DOHH2 (cell line): ENCODE results near the gene ADK.

Experiments
- H3F3A ChIP-seq: fragments of 200-600 bp; sonication (generic), shearing (Covaris generic); 2 replicates; pipeline ENCODE4 v1.6.0; 2016; ENCODE audit warnings: antibody characterized with exemption, mild to moderate bottlenecking; ENCODE audit not compliant: control insufficient read depth, insufficient read depth
- H3K27ac ChIP-seq: fragments of 200-600 bp; sonication (generic); 2 replicates; pipeline ENCODE4 v1.5.1; 2014; ENCODE audit warnings: low read depth, mild to moderate bottlenecking, low read length, moderate library complexity
- H3K27me3 ChIP-seq: fragments of 200-600 bp; sonication (generic); 2 replicates; pipeline ENCODE4 v1.6.1; 2014; ENCODE audit warnings: mild to moderate bottlenecking, low read length, mixed read lengths; ENCODE audit not compliant: control insufficient read depth
- H3K36me3 ChIP-seq: fragments of 200-600 bp; sonication (generic); 2 replicates; pipeline ENCODE4 v1.6.1; 2014; ENCODE audit warnings: mild to moderate bottlenecking, low read length, moderate library complexity, mixed read lengths; ENCODE audit not compliant: control insufficient read depth
- H3K4me1 ChIP-seq: fragments of 200-600 bp; sonication (generic); 2 replicates; pipeline ENCODE4 v1.6.1; 2014; ENCODE audit warnings: mild to moderate bottlenecking, low read length, mixed read lengths; ENCODE audit not compliant: control insufficient read depth
- H3K4me2 ChIP-seq: fragments of 200-600 bp; sonication (generic); 2 replicates; pipeline ENCODE4 v1.6.0; 2014; ENCODE audit warnings: mild to moderate bottlenecking, low read length, moderate library complexity
- H3K4me3 ChIP-seq: fragments of 200-600 bp; sonication (generic); 2 replicates; pipeline ENCODE4 v1.5.1; 2014; ENCODE audit warnings: mild to moderate bottlenecking, low read length, mixed read lengths
- H3K79me2 ChIP-seq: fragments of 200-600 bp; sonication (generic); 2 replicates; pipeline ENCODE4 v1.6.1; 2014; ENCODE audit warnings: mild to moderate bottlenecking, low read length, mixed read lengths; ENCODE audit not compliant: control insufficient read depth
- H3K9me2 ChIP-seq: fragments of 200-600 bp; sonication (generic); replicated peaks from 2 replicates; pipeline ENCODE4 v1.6.1; 2014; ENCODE audit warnings: mild to moderate bottlenecking, low read length, mixed read lengths; ENCODE audit not compliant: control insufficient read depth
- H3K9me3 ChIP-seq: fragments of 200-600 bp; sonication (generic); 2 replicates; pipeline ENCODE4 v1.6.1; 2014; ENCODE audit warnings: antibody characterized with exemption, low read length, mixed read lengths; ENCODE audit not compliant: control insufficient read depth, insufficient read depth
- H4K20me1 ChIP-seq: fragments of 200-600 bp; sonication (generic); 2 replicates; pipeline ENCODE4 v1.6.0; 2014; ENCODE audit warnings: low read depth, mild to moderate bottlenecking, antibody characterized with exemption, low read length, moderate library complexity; ENCODE audit not compliant: control insufficient read depth, insufficient read depth
- EZH2phosphoT487 ChIP-seq: fragments of 200-600 bp; sonication (generic); IDR thresholded peaks from 2 replicates; pipeline ENCODE4 v1.6.1; 2017; ENCODE audit warnings: borderline replicate concordance, mild to moderate bottlenecking, antibody characterized with exemption, low read length, moderate library complexity, mixed read lengths
- TF ChIP-seq, protein P1 (sequence below): fragments of 200-600 bp; sonication (generic); IDR thresholded peaks from one replicate; pipeline ENCODE4 v1.5.1; 2014; ENCODE audit warnings: antibody characterized with exemption, mild to moderate bottlenecking, low read depth, low read length; ENCODE audit not compliant: poor library complexity, severe bottlenecking

Gene ADK

DNA sequence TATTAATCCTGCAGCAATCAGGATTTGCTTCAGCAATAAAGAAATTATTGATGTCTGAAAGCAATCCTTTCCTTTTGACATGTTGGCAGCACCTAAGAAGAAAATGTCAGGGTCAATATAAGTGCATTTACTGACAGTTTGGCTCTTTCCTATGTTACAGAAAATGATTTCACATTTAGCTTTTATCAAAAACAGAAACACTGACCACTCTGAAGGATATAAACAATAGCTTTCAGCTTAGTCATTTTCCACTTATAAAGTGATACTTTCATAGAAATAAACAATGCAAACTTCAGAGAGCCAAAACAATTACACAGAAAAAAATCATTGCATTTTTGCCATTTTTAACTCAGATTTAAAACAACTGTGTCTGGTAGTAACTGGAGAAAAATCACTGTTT lies 349.8 kb downstream of the ADK start:
- no peaks in the 10 kb centered on the region for H4K20me1 ChIP-seq
- no peak overlapping the region for H3K4me3 ChIP-seq
- no peaks in the 10 kb centered on the region for H3K9me3 ChIP-seq
- H3F3A ChIP-seq, result no peaks in the 10 kb centered on the region
- no peak for TF ChIP-seq EZH2phosphoT487
- TF ChIP-seq, protein P1, sequence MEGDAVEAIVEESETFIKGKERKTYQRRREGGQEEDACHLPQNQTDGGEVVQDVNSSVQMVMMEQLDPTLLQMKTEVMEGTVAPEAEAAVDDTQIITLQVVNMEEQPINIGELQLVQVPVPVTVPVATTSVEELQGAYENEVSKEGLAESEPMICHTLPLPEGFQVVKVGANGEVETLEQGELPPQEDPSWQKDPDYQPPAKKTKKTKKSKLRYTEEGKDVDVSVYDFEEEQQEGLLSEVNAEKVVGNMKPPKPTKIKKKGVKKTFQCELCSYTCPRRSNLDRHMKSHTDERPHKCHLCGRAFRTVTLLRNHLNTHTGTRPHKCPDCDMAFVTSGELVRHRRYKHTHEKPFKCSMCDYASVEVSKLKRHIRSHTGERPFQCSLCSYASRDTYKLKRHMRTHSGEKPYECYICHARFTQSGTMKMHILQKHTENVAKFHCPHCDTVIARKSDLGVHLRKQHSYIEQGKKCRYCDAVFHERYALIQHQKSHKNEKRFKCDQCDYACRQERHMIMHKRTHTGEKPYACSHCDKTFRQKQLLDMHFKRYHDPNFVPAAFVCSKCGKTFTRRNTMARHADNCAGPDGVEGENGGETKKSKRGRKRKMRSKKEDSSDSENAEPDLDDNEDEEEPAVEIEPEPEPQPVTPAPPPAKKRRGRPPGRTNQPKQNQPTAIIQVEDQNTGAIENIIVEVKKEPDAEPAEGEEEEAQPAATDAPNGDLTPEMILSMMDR, result no peak
- H3K9me2 ChIP-seq, result no peaks in the 10 kb centered on the region
- H3K79me2 ChIP-seq, result no peaks in the 10 kb centered on the region
- no peak overlapping the region for H3K4me2 ChIP-seq
- H3K27me3 ChIP-seq, result no peaks in the 10 kb centered on the region
- H3K27ac ChIP-seq, result no peak overlapping the region
- H3K4me1 ChIP-seq, result peaks cover 5% of the 10 kb centered on the region; the same call in 1 of the 2 replicates
- H3K36me3 ChIP-seq, result no peaks in the 10 kb centered on the region

DNA sequence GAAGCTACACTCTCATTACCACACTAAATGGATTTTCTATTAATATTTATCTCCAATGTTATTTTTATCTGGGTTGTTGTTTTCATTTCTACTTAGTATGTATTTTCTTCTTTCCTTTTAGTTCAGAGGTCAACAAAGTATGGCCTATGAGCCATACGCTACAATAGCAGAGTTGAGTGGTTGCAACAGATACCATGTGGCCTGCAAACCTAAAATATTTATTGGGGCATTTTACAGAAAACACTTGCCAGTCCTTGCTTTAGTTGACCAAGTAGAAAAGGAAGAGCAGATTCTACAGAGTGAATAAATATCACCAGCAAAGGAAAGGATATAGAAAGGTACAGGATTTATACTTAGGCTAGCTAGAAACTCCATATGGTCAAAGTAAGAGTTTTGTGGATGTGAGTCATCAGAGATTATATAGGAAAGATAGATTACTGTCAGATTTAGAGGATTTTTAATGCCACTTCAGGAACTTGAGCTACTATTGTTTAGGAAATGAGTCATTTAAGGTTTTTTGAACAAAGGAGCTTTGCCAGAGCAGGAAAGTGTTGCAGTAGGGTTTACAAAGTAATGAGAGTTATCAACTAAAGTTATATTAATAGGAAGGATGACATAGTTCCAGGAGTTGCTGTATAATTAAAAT lies 352.1 kb downstream of the ADK start:
- no peak for TF ChIP-seq EZH2phosphoT487
- TF ChIP-seq, protein P1, result no peak
- Histone ChIP-seq H3K27ac (no peak overlapping the region), H3K9me2 (no peaks in the 10 kb centered on the region), H3K79me2 (no peaks in the 10 kb centered on the region), H3K4me2 (no peak overlapping the region), H4K20me1 (no peaks in the 10 kb centered on the region), H3K4me3 (no peak overlapping the region), H3K27me3 (no peaks in the 10 kb centered on the region), H3K36me3 (no peaks in the 10 kb centered on the region; the same call in 1 of the 2 replicates), H3F3A (no peaks in the 10 kb centered on the region), H3K9me3 (no peaks in the 10 kb centered on the region), H3K4me1 (peaks cover 5% of the 10 kb centered on the region; the same call in 1 of the 2 replicates)

GRCh38 chr10:74507951-74508350 lies 356.9 kb downstream of the ADK start:
- no peaks in the 10 kb centered on the region for H3K79me2 ChIP-seq
- no peaks in the 10 kb centered on the region; the same call in 1 of the 2 replicates for H3K36me3 ChIP-seq
- H3K27me3 ChIP-seq, result no peaks in the 10 kb centered on the region
- no peak overlapping the region for H3K4me2 ChIP-seq
- no peak overlapping the region for H3K4me3 ChIP-seq
- no peaks in the 10 kb centered on the region for H3K4me1 ChIP-seq
- no peaks in the 10 kb centered on the region for H3K9me2 ChIP-seq
- no peaks in the 10 kb centered on the region for H3F3A ChIP-seq
- H3K27ac ChIP-seq, result no peak overlapping the region
- no peaks in the 10 kb centered on the region for H4K20me1 ChIP-seq
- TF ChIP-seq, protein P1, result no peak
- no peak for TF ChIP-seq EZH2phosphoT487
- H3K9me3 ChIP-seq, result peaks cover 14% of the 10 kb centered on the region; the same call in 1 of the 2 replicates
